Measurements from ENCODE around the gene TUT4.

DNA sequence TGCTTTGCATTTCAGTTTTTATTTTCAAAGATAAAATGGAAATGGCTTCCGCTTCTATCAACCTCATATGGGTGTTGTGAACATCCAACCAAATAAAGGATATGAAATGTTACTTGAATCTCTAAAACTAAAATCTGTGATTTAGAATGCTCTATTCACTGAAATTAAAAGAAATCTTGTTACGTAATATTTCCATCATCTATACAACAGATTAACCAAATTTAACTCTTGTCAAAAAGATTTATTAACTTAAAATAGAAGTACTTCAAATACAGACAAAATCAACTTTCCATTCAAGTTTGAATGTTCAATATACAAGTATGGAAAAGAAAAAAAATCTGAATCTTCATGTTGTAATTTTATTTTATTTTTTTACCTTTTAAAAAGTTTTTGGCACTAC, 129.8 kb downstream of the TUT4 start:
- TF ChIP-seq, protein P1, sequence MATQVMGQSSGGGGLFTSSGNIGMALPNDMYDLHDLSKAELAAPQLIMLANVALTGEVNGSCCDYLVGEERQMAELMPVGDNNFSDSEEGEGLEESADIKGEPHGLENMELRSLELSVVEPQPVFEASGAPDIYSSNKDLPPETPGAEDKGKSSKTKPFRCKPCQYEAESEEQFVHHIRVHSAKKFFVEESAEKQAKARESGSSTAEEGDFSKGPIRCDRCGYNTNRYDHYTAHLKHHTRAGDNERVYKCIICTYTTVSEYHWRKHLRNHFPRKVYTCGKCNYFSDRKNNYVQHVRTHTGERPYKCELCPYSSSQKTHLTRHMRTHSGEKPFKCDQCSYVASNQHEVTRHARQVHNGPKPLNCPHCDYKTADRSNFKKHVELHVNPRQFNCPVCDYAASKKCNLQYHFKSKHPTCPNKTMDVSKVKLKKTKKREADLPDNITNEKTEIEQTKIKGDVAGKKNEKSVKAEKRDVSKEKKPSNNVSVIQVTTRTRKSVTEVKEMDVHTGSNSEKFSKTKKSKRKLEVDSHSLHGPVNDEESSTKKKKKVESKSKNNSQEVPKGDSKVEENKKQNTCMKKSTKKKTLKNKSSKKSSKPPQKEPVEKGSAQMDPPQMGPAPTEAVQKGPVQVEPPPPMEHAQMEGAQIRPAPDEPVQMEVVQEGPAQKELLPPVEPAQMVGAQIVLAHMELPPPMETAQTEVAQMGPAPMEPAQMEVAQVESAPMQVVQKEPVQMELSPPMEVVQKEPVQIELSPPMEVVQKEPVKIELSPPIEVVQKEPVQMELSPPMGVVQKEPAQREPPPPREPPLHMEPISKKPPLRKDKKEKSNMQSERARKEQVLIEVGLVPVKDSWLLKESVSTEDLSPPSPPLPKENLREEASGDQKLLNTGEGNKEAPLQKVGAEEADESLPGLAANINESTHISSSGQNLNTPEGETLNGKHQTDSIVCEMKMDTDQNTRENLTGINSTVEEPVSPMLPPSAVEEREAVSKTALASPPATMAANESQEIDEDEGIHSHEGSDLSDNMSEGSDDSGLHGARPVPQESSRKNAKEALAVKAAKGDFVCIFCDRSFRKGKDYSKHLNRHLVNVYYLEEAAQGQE (IDR thresholded peaks at IDR 0.05; ENCODE audit: insufficient read depth in 1 of 2, low read depth in 2 of 2, low read length in 2 of 2), result no peak
- TF ChIP-seq TAF1 (IDR thresholded peaks at IDR 0.05; ENCODE audit: borderline replicate concordance, insufficient read depth, low read length) (no peak), POLR2AphosphoS5 (IDR thresholded peaks at IDR 0.05; ENCODE audit: low read depth, low read length) (no peak)

Measured in PFSK-1 (cell line).